ENCODE results near the gene TBX5. TPM values are rescaled to one million over a fixed set of nuclear protein-coding genes. Genes with fewer than 3 reads are reported as not detected.

Gene TBX5
- total and polyA plus RNA-seq, 2 of the 4 experiments (the other 2 are of a cell fraction): 13.3 to 14.7 TPM

GRCh38 chr12:114334395-114334794 is 71.5 kb downstream of the TBX5 start:
- Histone ChIP-seq H2BK20ac (ENCODE audit: low read depth, low read length) (no peak overlapping the region), H2AK9ac (replicated peaks; ENCODE audit: low read depth, low read length, poor library complexity) (no peak overlapping the region), H4K5ac (ENCODE audit: low read depth, low read length) (no peak overlapping the region), H4K91ac (ENCODE audit: insufficient read depth, low read depth, low read length) (no peak overlapping the region), H2AFZ (replicated peaks; ENCODE audit: low read length, poor library complexity) (no peak overlapping the region), H3K79me1 (ENCODE audit: low read depth in 1 of 2, low read length in 2 of 2) (no peaks in the 10 kb centered on the region), H3K4me1 (ENCODE audit: control insufficient read depth, insufficient read depth, low read length) (no peaks in the 10 kb centered on the region), H3K9me3 (ENCODE audit: control insufficient read depth, insufficient read depth, low read length) (no peaks in the 10 kb centered on the region), H3K56ac (ENCODE audit: extremely low read depth, insufficient read depth, low read length) (no peak overlapping the region), H2BK5ac (ENCODE audit: low read depth, low read length, poor library complexity, severe bottlenecking) (no peak overlapping the region), H3K4me2 (ENCODE audit: low read depth, low read length) (no peak overlapping the region), H3K23ac (ENCODE audit: low read depth, low read length) (no peak overlapping the region), H3K4ac (ENCODE audit: low read depth, low read length) (no peak overlapping the region), H2BK15ac (ENCODE audit: low read depth, low read length) (no peak overlapping the region), H2BK120ac (ENCODE audit: low read depth, low read length) (no peak overlapping the region), H2AK5ac (ENCODE audit: low read depth, low read length) (no peak overlapping the region), H3K27me3 (ENCODE audit: control insufficient read depth, insufficient read depth, low read length) (peaks cover 3% of the 10 kb centered on the region), H3K9me1 (ENCODE audit: insufficient read depth, low read length) (no peaks in the 10 kb centered on the region), H4K20me1 (ENCODE audit: insufficient read depth, low read length) (no peaks in the 10 kb centered on the region), H3K9ac (ENCODE audit: low read depth, low read length) (no peak overlapping the region), H3K4me3 (ENCODE audit: insufficient read depth, low read depth, low read length) (no peak overlapping the region), H4K8ac (ENCODE audit: low read depth in 2 of 2, low read length in 2 of 2) (no peak overlapping the region), H3K36me3 (ENCODE audit: control insufficient read depth, insufficient read depth, low read length) (no peaks in the 10 kb centered on the region), H3K27ac (ENCODE audit: insufficient read depth, low read length) (no peak overlapping the region), H3K18ac (ENCODE audit: low read depth, low read length) (no peak overlapping the region), H3K14ac (replicated peaks; ENCODE audit: low read depth, low read length) (no peak overlapping the region)
- DNase-seq (no peak), ATAC-seq (ENCODE audit: low read depth) (no peak)
- BruUV-seq (replicated peaks): no TSS peak
- no CpG with 5 or more reads among the region's 5 CpGs for WGBS, 2 experiments (ENCODE audit: extremely low coverage in 2 of 2, insufficient read length in 1 of 2)
- dilution Hi-C loops (cut with HindIII; ENCODE audit: low sequenced_read_pairs, unreplicated experiment): no loop called here
- in situ Hi-C loops (cut with MboI; ENCODE audit: low sequenced_read_pairs): no loop called here
- TF ChIP-seq CEBPB (IDR thresholded peaks at IDR 0.05; ENCODE audit: low read depth, low read length) (no peak), BHLHE40 (IDR thresholded peaks at IDR 0.05; ENCODE audit: low read depth, low read length) (no peak), MAZ (IDR thresholded peaks at IDR 0.05; ENCODE audit: borderline replicate concordance, low read depth, low read length) (no peak), MXI1 (IDR thresholded peaks at IDR 0.05; ENCODE audit: borderline replicate concordance, low read depth, low read length) (no peak), SMC3 (IDR thresholded peaks at IDR 0.05; ENCODE audit: low read depth, low read length) (no peak), CHD1 (IDR thresholded peaks at IDR 0.05; ENCODE audit: low read depth, low read length) (no peak), POLR2A (IDR thresholded peaks at IDR 0.05; ENCODE audit: low read depth, low read length) (no peak), USF2 (IDR thresholded peaks at IDR 0.05; ENCODE audit: low read depth, low read length) (no peak), RAD21 (IDR thresholded peaks at IDR 0.05; ENCODE audit: low read length) (no peak)
- TF ChIP-seq, protein P1, sequence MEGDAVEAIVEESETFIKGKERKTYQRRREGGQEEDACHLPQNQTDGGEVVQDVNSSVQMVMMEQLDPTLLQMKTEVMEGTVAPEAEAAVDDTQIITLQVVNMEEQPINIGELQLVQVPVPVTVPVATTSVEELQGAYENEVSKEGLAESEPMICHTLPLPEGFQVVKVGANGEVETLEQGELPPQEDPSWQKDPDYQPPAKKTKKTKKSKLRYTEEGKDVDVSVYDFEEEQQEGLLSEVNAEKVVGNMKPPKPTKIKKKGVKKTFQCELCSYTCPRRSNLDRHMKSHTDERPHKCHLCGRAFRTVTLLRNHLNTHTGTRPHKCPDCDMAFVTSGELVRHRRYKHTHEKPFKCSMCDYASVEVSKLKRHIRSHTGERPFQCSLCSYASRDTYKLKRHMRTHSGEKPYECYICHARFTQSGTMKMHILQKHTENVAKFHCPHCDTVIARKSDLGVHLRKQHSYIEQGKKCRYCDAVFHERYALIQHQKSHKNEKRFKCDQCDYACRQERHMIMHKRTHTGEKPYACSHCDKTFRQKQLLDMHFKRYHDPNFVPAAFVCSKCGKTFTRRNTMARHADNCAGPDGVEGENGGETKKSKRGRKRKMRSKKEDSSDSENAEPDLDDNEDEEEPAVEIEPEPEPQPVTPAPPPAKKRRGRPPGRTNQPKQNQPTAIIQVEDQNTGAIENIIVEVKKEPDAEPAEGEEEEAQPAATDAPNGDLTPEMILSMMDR (conservative IDR thresholded peaks at IDR 0.05; ENCODE audit: low read depth, low read length): no peak
- TF ChIP-seq, protein P2, sequence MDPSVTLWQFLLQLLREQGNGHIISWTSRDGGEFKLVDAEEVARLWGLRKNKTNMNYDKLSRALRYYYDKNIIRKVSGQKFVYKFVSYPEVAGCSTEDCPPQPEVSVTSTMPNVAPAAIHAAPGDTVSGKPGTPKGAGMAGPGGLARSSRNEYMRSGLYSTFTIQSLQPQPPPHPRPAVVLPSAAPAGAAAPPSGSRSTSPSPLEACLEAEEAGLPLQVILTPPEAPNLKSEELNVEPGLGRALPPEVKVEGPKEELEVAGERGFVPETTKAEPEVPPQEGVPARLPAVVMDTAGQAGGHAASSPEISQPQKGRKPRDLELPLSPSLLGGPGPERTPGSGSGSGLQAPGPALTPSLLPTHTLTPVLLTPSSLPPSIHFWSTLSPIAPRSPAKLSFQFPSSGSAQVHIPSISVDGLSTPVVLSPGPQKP (IDR thresholded peaks at IDR 0.05; ENCODE audit: borderline replicate concordance, low read depth, low read length): no peak
- intact Hi-C loops (cut with micrococcal nuclease): no loop called here
- ChIA-PET POLR2A (ENCODE audit: unreplicated experiment) (no interaction called here), CTCF (no interaction called here)
